SK-N-SH (cell line): ENCODE results near the gene SEZ6L.

Experiments
- CTCF ChIP-seq: fragments of 200-600 bp; sonication (generic); IDR thresholded peaks from 2 replicates; pipeline ENCODE4 v1.6.1; 2017; ENCODE audit warnings: antibody characterized with exemption, mild to moderate bottlenecking, moderate library complexity
- EP300 ChIP-seq, 2 experiments: IDR thresholded peaks; 2 replicates each; pipeline versions ENCODE4 v1.4.0 to v1.6.1; 2012; ENCODE audit warnings: borderline replicate concordance in 1 of 2, low read depth in 1 of 2, low read length in 1 of 2
- EZH2phosphoT487 ChIP-seq: fragments of 200-600 bp; sonication (generic); IDR thresholded peaks from 2 replicates; pipeline ENCODE4 v1.6.1; 2017; ENCODE audit warnings: low read depth, mixed run types, mild to moderate bottlenecking, antibody characterized with exemption, moderate library complexity, borderline replicate concordance
- GABPA ChIP-seq: IDR thresholded peaks from 2 replicates; pipeline ENCODE4 v1.4.0; 2012; ENCODE audit warnings: low read depth, mild to moderate bottlenecking
- POLR2AphosphoS5 ChIP-seq: IDR thresholded peaks from 2 replicates; pipeline ENCODE4 v1.6.1; 2012; ENCODE audit warnings: low read depth, low read length
- RAD21 ChIP-seq: IDR thresholded peaks from 2 replicates; pipeline ENCODE4 v1.6.1; 2012; ENCODE audit warnings: mild to moderate bottlenecking, low read length
- RCOR1 ChIP-seq: fragments of 150-350 bp; IDR thresholded peaks from 2 replicates; pipeline ENCODE4 v1.6.1; 2017; ENCODE audit warnings: antibody characterized with exemption, low read length
- REST ChIP-seq: IDR thresholded peaks from 2 replicates; pipeline ENCODE4 v1.6.1; 2012; ENCODE audit warnings: mild to moderate bottlenecking, low read depth, low read length, moderate library complexity
- TAF1 ChIP-seq: IDR thresholded peaks from 2 replicates; pipeline ENCODE4 v1.6.1; 2012; ENCODE audit warnings: low read depth, mild to moderate bottlenecking, low read length, moderate library complexity, borderline replicate concordance
- TCF12 ChIP-seq: IDR thresholded peaks from 2 replicates; pipeline ENCODE4 v1.4.0; 2012
- USF2 ChIP-seq: fragments of 150-350 bp; IDR thresholded peaks from 2 replicates; pipeline ENCODE4 v1.6.1; 2017; ENCODE audit warnings: antibody characterized with exemption, low read length, low read depth, borderline replicate concordance
- YY1 ChIP-seq: IDR thresholded peaks from 2 replicates; pipeline ENCODE4 v1.4.0; 2012; ENCODE audit warnings: low read depth, mild to moderate bottlenecking
- ZBTB33 ChIP-seq: IDR thresholded peaks from 2 replicates; pipeline ENCODE4 v1.4.0; 2012; ENCODE audit warnings: low read depth, borderline replicate concordance

GRCh38 chr22:26213826-26214225 lies 44.6 kb downstream of the SEZ6L start:
- no peak for TF ChIP-seq CTCF
- no peak for TF ChIP-seq RCOR1
- no peak for TF ChIP-seq EZH2phosphoT487
- TF ChIP-seq YY1: no peak
- no peak for TF ChIP-seq REST
- no peak for TF ChIP-seq GABPA
- TF ChIP-seq EP300 (IDR thresholded peaks at IDR 0.05; ENCODE audit: borderline replicate concordance in 1 of 2, low read depth in 1 of 2, low read length in 1 of 2): no peak
- TF ChIP-seq ZBTB33: no peak
- TF ChIP-seq TAF1: no peak
- TF ChIP-seq USF2: no peak
- no peak for TF ChIP-seq TCF12
- no peak for TF ChIP-seq POLR2AphosphoS5
- no peak for TF ChIP-seq RAD21
